ENCODE data around the gene SORL1-AS1.
"Not testable (repeated sequence)": the region's sequence is repeated elsewhere in the genome, so short reads cannot be mapped to it uniquely, and the experiment has no call there.

The SORL1-AS1 gene

GRCh38 chr11:121426476-121427399 is 26.0 kb downstream of the SORL1-AS1 start:
- no peak for DNase-seq

GRCh38 chr11:121425828-121426227 is 26.9 kb downstream of the SORL1-AS1 start:
- DNase-seq: no peak

GRCh38 chr11:121422675-121423074 is 30.1 kb downstream of the SORL1-AS1 start:
- DNase-seq: no peak

- DNase-seq: no peak
These were observed 31.4 kb downstream of the SORL1-AS1 start for GRCh38 chr11:121421149-121421901.

- no peak for DNase-seq
These were observed 32.4 kb downstream of the SORL1-AS1 start for GRCh38 chr11:121420398-121420797.

GRCh38 chr11:121419836-121420235 is 32.9 kb downstream of the SORL1-AS1 start:
- no peak for DNase-seq

GRCh38 chr11:121418625-121419114 is 34.1 kb downstream of the SORL1-AS1 start:
- no peak for DNase-seq

- DNase-seq: no peak
These were observed 35.2 kb downstream of the SORL1-AS1 start for GRCh38 chr11:121417607-121418006.

- no peak for DNase-seq
These were observed 35.7 kb downstream of the SORL1-AS1 start for GRCh38 chr11:121417055-121417551.

- no peak for DNase-seq
These were observed 36.9 kb downstream of the SORL1-AS1 start for GRCh38 chr11:121415856-121416255.

- no peak for DNase-seq
These were observed 38.4 kb downstream of the SORL1-AS1 start for GRCh38 chr11:121414141-121414913.

- no peak for DNase-seq
These were observed 39.9 kb downstream of the SORL1-AS1 start for GRCh38 chr11:121412711-121413415.

- DNase-seq: no peak
These were observed 40.7 kb downstream of the SORL1-AS1 start for GRCh38 chr11:121412000-121412587.

GRCh38 chr11:121411330-121411729 is 41.4 kb downstream of the SORL1-AS1 start:
- DNase-seq: not testable (repeated sequence)

GRCh38 chr11:121410041-121410440 is 42.7 kb downstream of the SORL1-AS1 start:
- DNase-seq: not testable (repeated sequence)

GRCh38 chr11:121408830-121409229 is 43.9 kb downstream of the SORL1-AS1 start:
- no peak for DNase-seq

- DNase-seq: no peak
These were observed 46.5 kb downstream of the SORL1-AS1 start for GRCh38 chr11:121406291-121406690.

GRCh38 chr11:121405646-121406045 is 47.1 kb downstream of the SORL1-AS1 start:
- DNase-seq: no peak

- no peak for DNase-seq
These were observed 58.0 kb downstream of the SORL1-AS1 start for GRCh38 chr11:121394785-121395184.

GRCh38 chr11:121393855-121394254 is 58.9 kb downstream of the SORL1-AS1 start:
- DNase-seq: no peak

GRCh38 chr11:121391914-121392313 is 60.9 kb downstream of the SORL1-AS1 start:
- no peak for DNase-seq

GRCh38 chr11:121389651-121390050 is 63.1 kb downstream of the SORL1-AS1 start:
- DNase-seq: no peak
